Skeletal muscle cell (primary cell): ENCODE results near the gene ZDHHC6.
A peak's percentile ranks its signal among the peaks of the same experiment; 100 is the strongest.
"Not testable (repeated sequence)": the region's sequence is repeated elsewhere in the genome, so short reads cannot be mapped to it uniquely, and the experiment has no call there.

Experiments used
- DNase-seq: peaks from one replicate; pipeline ENCODE4 v3.0.0-alpha.2; 2010; ENCODE audit warnings: low read depth
- H3K4me3 ChIP-seq: 2 replicates; pipeline ENCODE4 v1.5.1; 2011; ENCODE audit warnings: low read depth, mild to moderate bottlenecking, control low read depth, low read length, moderate library complexity

ZDHHC6 gene

DNA sequence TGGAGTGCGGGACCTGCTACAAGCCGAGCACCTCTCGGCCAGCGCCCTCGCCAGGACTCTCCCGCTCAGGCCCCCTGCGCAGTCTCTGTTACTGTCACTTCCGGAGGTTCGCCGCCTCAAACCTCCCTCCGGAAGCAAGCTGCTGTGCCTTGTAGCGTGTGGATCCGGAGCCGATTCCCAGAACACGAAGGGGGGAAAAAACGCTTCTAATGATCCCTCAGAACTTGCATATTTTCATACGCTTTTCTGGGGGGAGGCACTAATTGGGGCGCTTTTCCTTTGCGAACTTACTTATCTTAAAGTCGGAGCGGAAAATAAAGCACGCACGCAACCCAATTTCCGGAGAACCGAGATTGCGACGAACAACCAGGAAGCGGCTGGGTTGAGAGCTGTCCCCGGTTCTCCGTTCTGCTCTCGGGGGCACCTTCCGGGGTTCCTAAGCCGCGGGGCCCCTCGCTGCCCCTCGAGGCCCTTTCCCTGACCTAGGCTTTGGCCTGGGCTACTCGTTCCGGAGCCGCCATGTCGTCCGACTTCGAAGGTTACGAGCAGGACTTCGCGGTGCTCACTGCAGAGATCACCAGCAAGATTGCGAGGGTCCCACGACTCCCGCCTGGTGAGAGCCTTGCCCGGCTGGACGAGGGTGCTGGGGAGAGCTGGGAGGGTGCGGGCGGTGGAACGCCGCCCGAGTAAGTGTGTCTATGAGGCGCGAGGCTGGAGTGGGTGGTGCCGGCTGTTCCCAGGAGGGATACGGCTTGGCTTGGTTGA lies at the start of gene ZDHHC6, which contains the start of gene VTI1A:
Gene ZDHHC6 (minus strand): TSS at position 60 of the 765 bp plus-strand sequence. CDS start 1,478 bp downstream, outside the sequence.
Gene VTI1A (plus strand): TSS at position 361 of the 765 bp plus-strand sequence. CDS start 159 bp downstream, at position 520.
- peak within 1 kb of the TSS; percentile 97 for H3K4me3 ChIP-seq
- DNase-seq = peak; percentile 54

- H3K4me3 ChIP-seq = no peak overlapping the region
- DNase-seq = no peak
Observed at GRCh38 chr10:112492736-112493135, 46.0 kb upstream of the ZDHHC6 start.

GRCh38 chr10:112491144-112491543 lies 44.4 kb upstream of the ZDHHC6 start:
- no peak for DNase-seq
- H3K4me3 ChIP-seq = no peak overlapping the region

GRCh38 chr10:112490545-112490944 lies 43.8 kb upstream of the ZDHHC6 start:
- no peak overlapping the region for H3K4me3 ChIP-seq
- no peak for DNase-seq

GRCh38 chr10:112487964-112488363 lies 41.2 kb upstream of the ZDHHC6 start:
- H3K4me3 ChIP-seq = no peak overlapping the region
- no peak for DNase-seq

DNA sequence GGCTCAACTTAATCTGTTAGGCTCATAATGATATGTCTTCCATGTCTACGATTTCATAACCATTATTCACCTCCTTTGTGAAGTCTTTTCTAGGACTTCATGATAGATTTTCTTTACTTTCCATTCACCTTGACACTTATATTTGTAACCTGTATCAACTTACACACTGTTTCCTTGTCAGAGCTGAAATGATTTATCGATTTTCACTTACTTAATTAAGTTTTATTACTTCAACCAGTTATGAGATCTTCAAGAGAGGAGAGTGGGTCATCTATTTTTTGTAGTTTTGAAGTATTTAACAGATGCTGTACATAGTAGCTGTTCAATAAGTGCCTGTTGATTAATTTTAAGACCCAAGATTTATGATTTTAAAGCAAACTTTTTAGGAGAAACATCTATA lies 37.7 kb upstream of the ZDHHC6 start:
- DNase-seq = no peak
- H3K4me3 ChIP-seq = no peak overlapping the region

DNA sequence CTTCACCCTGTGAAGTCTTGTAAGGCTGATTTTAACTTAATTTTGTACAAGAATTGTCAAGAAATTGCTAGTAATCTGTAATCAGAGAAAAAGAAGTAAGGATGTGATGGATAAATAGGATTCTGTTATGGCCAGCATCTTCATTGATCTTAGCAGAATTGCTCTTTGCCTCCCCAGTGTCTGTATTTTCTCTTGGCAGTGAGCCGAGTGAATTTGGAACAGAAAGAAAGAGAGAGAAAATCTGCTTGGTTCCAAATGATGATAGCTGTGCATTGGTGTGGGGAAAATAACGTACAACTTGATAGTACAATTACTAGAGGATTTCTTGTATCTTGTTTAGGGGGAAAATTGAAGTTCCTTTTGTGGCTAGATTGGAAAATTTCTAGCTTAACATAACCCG lies 34.9 kb upstream of the ZDHHC6 start:
- no peak for DNase-seq
- no peak overlapping the region for H3K4me3 ChIP-seq

DNA sequence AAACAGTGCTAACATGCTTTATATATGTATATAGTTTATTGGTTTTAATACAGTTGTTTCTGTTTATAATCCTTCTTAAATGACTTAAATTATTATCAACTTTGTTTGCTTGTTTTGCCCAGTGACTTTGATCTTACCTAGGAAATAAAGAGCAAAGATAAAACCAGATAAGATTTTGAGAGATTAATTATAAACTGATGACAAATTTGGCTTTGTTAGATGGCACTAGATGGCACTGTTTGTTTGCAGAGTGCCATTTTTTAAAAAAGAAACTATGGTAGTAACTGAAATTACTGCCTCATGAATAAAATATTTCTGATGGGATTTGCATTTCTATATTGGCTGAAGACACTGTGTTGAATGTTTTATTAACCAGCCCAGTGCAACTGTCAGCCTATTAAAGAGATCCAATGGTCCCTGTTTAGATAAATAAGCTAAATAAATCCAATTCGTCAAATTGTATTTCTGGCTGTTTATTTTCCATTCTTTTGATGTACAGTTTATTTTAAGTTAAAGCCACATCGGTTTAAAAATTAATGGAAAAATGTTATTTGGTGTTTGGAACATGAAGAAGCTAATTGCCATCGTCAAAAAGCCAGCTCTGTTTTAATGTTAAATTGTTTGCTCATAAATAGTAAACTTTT lies 29.0 kb upstream of the ZDHHC6 start:
- no peak overlapping the region for H3K4me3 ChIP-seq
- DNase-seq = no peak

GRCh38 chr10:112471878-112472487 lies 25.3 kb upstream of the ZDHHC6 start:
- DNase-seq = no peak
- H3K4me3 ChIP-seq = no peak overlapping the region

GRCh38 chr10:112467541-112468075 lies 20.9 kb upstream of the ZDHHC6 start:
- H3K4me3 ChIP-seq = no peak overlapping the region
- no peak for DNase-seq

- no peak for DNase-seq
- no peak overlapping the region for H3K4me3 ChIP-seq
Observed at GRCh38 chr10:112466802-112467201, 20.1 kb upstream of the ZDHHC6 start.

DNA sequence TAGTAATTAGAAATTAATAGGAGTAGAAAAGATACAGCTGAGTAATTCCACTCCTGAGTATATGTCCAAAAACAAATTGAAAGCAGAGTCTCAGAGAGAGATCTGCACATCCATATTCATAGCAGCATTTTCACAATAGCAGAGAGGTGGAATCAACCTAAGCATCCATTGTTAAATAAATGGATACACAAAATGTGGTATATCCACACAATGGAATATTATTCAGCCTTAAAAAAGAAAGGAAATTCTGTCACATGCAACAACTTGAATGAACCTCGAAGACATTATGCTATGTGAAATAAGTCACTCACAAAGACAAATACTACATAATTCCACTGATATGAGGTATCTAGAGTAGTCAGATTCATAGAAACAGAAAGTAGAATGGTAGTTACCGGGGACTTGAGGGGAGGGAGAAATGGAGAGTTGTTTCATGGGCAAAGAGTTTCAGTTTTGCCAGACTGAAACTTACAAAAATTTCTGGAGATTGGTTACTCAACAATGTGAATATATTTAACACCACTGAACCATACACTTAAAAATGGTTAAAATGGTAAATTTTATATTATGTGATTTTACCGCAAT lies 18.7 kb upstream of the ZDHHC6 start:
- DNase-seq = no peak
- no peak overlapping the region for H3K4me3 ChIP-seq

DNA sequence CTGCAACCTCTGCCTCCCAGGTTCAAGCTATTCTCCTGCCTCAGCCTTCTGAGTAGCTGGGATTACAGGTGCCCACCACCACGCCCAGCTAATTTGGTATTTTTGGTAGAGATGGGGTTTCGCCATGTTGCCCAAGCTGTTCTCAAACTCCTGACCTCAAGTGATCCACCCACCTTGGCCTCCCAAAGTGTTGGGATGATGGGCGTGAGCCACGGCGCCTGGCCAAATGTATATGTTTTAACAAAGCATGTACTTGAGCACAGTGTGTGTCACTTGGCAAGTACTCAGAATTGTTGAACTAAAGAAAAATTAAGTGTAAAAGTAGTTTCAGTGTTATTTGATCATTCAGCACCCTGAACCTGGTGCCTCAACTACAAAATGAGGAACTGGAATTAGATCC lies 17.4 kb upstream of the ZDHHC6 start:
- not testable (repeated sequence) for DNase-seq, H3K4me3 ChIP-seq

DNA sequence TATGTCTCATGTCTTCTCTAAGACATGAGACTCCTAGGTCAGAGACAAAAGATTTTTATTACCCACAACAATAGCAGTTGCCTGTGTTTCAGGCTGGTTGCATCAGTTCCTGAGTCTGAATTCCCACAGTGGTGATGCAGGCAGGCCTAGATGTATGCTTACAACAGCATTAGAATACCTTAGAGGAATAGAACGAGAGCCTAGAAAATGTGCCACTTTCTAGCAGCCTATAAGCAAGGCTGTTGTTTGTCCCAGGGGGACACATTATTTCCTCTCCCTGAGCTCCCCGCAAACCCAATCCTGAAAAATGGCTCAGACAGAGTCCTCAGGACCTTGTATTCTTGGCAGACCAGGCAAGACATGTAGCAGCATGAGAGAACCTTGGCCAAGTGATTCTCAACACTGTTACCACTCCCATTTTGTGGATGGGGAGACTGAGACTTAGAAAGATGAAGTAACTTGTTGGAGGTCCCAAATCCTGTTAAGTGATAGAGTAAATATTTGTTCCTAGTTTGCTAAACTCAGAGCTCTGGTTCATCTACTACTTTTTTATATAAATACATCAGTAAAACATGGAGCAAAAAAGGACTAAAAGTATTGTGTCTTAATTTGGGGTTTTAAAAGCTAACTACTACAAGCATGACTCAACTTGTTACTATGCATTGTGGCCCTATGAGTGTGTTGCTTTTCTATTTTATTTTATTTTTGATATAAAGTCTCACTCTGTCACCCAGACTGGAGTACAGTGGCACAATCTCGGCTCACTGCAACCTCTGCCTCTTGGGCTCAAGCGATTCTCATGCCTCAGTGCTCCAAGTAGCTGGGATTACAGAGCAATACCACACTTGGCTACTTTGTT lies 14.5 kb upstream of the ZDHHC6 start:
- no peak overlapping the region for H3K4me3 ChIP-seq
- DNase-seq = peak; percentile 72

DNA sequence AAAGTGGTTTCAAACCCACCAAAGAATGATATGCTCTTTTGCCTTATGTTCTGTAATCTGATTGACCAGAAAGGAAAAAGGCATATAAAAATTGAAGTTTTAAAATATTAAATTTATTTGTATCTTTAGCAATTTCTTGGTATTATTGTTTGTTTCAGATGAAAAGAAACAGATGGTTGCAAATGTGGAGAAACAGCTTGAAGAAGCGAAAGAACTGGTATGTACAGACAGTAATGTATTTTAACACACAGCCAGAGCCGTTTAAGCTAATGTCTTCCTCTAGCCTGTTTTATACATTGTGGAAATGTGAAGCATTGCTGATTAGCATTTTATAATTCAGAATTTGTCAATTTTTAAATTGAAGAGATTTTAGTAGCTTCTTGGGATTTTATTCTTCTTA lies 13.7 kb upstream of the ZDHHC6 start:
- no peak overlapping the region for H3K4me3 ChIP-seq
- no peak for DNase-seq

- H3K4me3 ChIP-seq = no peak overlapping the region
- DNase-seq = no peak
Observed at GRCh38 chr10:112456533-112456932, 9.8 kb upstream of the ZDHHC6 start.

DNA sequence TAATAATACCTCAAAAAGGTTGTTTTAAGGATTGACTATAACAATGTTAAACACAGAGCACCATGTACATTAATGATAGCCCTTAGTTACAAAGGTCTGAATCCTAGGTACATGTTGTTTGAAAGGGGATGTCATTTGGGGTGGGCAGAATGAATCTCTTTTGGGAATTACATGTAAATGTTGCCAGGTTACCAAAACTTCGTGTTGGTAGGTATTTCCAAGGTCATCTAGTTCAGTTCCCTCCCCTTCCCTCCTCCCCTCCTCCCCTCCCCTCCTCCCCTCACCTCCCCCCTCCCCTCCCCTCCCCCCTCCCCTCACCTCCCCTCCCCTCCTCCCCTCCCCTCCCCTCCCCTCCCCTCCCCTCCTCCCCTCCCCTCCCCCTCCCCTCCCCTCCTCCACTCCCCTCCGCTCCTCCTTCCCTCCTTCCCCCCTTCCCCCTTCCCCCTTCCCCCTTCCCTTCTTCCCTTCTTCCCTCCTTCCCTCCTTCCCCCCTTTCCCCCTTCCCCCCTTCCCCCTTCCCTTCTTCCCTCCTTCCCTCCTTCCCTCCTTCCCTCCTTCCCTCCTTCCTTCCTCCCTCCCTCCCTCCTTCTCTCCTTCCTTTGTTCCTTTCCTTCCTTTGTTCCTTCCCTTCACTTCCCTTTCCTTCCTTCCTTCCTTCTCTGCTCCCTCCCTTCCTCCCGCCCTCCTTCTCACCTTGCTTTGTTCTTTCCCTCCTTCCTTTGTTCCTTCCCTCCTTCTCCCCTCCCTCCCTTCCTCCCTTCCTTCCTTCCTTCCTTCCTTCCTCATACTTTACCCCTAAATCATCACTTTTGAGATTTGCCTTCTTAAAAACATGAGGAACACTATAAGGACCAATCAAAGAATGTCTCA lies 8.4 kb upstream of the ZDHHC6 start:
- no peak for DNase-seq
- H3K4me3 ChIP-seq = no peak overlapping the region

- DNase-seq = no peak
- H3K4me3 ChIP-seq = no peak overlapping the region
Observed at GRCh38 chr10:112448888-112449287, 2.2 kb upstream of the ZDHHC6 start.
